Measurements from ENCODE around the gene CADM1.

The CADM1 gene

GRCh38 chr11:115304774-115305472 is 199.3 kb downstream of the CADM1 start:
- DNase-seq = no peak

DNA sequence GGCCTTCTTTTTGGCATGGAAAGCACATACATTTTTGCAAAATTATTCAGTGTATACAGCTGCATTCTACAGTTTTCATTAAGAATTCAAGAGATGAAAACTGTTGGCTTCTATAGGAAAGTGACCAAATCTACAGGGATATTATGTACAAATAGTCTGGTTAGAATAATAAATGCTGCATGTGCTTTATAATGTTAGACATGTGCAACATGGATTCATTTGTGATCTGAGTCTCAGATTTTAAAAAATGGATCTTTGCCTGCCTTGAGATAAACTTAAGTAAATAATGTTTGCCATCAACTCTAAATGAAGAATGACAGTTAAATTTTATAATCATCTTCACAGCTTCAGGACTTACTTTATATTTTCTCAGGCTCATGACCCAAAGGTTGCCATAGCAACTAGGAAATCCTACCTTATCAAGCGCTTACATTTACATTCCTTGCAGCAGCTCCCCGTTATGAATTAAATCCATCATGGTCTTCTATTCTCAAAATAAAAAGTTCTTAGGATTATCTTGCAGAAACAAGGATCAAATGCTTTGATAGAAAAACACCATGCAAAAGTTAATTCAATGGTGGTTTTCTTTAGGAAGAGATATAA is 200.2 kb downstream of the CADM1 start:
- no peak for DNase-seq

GRCh38 chr11:115302946-115303703 is 201.1 kb downstream of the CADM1 start:
- DNase-seq = no peak

GRCh38 chr11:115300660-115301428 is 203.4 kb downstream of the CADM1 start:
- DNase-seq = no peak

- DNase-seq = no peak
These were observed 205.8 kb downstream of the CADM1 start for GRCh38 chr11:115298300-115299012.

DNA sequence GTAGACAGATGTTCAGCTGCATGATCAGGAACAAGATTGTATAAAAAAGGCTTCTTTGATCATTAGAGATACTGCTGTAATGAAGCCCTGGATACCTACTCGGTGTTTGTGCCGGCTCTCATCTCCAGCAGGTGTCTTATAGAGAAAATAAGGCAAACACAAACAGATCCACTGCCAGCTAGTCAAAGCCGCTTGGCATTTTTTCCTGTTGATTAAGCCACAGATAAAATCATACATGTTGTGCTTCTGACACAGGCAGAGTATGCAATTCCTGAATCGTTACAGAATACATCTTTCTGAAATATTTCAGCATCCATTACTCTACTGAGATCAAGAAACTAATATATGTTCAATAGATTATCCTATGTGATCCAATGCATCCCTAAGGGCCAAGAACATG is 206.9 kb downstream of the CADM1 start:
- DNase-seq = no peak

DNA sequence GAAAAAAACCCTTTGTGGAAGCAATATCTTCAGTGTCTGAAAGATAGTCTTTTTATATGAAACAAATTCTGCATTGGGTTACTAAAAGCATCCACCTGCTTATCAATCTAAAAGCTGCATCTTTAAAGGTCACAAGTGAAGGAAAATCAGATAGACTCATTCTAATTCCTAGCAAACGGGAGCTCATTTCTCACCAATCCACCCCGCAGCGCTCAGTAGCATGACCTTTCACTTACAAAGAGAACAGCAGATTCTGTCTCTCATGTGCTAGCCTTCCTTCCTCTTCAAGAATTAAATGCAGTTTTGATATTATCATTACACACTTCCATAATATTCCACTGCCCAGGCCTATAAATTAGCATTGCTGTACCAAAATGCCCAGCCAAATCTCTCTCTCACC is 212.9 kb downstream of the CADM1 start:
- no peak for DNase-seq

- no peak for DNase-seq
These were observed 213.3 kb downstream of the CADM1 start for GRCh38 chr11:115290893-115291292.

DNA sequence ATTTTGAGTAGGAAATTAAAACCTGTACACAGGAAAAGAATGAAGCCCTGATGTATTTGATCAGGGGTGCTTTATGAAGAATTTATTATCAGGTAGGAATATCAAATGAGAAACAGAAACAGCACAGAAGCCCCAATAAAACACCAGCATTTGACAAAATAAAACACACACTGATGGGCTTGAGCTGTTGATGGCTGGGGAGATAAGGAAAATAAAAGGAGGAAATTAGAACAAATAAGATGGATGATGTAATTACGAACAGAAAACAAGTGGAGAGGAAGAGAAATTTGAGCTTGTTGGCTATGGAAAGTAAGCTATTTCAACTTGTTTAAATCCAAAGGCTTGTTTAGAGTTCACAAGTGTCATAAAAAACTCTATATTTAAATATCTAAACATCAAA is 213.7 kb downstream of the CADM1 start:
- DNase-seq = no peak

DNA sequence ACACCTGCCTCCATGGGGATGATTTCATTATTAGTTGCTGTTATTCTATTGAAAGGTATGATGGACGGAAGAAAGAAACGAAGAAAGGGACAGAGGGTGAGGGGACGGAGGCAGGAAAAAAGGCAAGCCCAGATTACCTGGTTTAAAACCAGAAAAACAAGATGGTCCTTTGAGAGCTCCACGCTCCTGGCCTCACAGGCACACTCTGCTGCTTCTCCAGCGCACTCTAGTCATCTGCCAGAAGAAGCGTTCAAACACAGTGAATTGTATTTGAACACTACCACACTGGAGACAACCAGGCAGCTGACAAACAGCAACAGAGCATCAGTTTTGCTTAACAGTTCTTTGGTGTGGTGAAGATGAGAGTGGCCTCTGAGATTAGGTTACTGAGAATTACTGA is 216.9 kb downstream of the CADM1 start:
- no peak for DNase-seq

DNA sequence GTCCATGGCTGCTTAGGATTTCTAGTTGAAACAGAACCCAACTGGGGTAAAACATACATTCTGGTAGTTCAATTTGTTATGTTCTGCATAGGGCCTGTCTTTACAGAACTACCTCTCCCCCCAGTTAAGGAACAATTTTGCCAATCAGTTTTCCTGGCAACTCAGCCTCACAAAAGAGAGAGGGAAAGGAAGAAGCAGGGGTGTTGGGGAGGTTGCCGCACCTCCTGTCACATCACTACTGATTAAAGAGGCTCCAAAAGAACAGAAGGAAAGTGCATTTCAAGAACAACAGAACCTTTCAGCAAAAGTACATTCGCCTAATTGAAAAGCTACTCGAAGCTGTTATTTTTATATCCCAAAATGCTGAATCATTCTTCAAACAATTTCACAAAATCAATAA is 217.6 kb downstream of the CADM1 start:
- no peak for DNase-seq

DNA sequence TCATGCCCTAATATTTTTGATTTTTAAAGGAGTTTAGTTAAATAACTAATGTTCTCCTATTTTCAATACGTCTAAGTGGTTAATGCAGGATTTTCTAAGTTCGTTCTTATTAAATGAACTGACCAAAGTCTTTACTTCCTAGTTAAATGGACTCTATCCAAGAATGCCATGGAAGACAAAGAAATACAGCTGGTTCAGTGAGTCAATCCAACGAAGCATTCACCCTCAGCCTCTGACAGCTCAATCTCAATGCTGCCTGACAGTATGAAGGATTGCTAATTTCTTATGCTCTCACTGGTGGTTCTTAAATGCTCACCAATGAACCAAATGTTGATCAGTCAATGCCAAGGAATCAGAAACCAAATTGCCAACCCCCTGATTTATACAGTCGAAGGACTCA is 219.4 kb downstream of the CADM1 start:
- DNase-seq = no peak

GRCh38 chr11:115282923-115283322 is 221.3 kb downstream of the CADM1 start:
- DNase-seq = no peak

- no peak for DNase-seq
These were observed 223.4 kb downstream of the CADM1 start for GRCh38 chr11:115280775-115281174.

DNA sequence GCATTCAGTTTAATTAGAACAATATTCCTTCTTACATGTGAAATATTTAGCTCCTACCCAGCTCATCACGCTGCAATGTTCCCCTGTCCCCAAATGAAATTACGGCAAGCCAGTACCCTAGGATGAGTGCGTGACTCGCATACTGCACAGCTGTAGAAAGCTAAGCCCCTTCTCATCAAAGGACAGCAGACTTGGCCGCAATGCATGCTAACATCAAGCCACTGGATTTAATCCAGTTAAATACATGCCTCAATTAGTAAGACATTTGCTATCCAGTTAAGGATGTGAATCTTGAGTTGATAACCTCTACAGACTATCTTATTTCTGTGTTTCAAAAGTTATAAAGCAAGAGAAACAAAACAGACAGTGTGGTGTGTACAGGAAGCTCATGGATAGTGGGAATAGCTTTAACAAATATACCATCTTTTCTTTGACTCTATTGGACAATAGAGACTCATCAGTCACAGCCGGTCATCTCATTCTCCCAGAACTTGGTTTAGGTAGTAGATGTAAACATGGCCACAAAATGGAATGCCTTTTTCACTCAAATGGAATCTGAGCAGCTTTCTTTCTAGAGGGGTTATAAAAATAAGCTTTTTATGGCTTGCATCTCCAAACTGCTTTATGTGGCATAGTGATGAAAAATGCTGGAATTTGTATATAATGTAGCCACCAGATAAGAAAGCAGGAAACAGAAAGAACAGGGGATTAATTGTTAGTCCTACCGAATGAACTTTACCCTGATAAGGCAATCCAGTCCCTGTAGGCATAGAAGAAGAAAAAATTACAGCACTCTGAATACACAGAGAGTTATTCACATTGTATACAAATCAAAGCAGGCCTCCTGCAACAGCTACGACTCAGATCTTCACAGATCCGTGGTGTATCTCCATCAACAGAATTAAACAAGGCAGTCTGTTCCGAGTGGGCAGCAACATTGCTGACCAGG is 224.1 kb downstream of the CADM1 start:
- DNase-seq = no peak

DNA sequence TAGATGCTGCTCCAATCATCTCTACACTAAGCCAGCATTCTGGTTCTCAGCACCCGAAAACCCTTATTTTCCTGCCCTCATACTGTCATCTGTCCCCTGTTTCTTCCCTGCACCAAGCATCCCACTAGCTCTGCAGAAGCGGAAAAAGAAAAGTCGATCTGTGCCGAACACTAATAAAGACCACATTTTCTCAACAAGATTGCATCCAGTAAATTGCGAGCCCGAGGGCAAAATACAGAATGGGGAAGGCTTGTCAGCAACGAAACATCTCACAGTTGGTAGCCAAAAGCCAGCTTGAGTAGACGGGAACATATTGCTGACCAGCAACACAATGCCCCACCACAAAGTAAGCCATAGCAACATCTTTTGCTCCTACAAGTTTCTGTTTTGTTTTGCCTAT is 227.4 kb downstream of the CADM1 start:
- DNase-seq = no peak

DNA sequence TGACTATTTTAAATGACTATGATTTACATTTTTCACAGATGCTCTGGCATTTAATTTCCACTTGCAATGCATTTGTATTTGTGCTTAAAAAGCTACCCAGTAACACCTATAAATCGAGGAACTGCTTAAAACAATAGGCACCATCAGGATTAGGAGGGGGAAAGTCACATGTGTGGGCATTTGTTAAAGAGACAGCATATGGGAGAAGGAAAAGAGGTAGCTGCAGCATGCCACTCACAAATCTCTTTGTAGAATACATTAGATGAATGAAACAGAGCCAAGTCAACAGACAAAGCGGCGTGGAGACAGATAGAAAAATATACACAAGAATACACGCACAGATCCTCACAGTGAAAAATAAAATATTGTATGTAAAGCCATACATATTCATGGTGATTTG is 228.0 kb downstream of the CADM1 start:
- DNase-seq = no peak

DNA sequence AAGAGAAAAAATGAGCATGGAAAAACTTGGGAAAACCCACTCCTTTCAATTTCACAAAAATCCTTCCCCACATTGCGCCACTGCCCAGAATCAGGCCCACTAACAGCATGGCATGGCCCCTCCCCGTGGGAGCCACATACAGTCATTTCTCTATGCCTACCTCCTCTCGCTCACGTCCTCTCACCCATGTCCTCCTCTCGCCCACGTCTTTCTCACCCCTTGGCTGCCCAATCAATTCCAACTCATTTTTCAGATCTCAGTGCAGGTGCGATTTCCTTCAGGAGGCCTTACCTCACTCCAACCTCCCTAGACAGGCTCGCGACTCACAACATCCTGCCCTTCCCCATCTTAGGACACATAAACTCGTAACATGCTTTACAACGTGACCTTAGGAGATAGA is 229.2 kb downstream of the CADM1 start:
- no peak for DNase-seq

DNA sequence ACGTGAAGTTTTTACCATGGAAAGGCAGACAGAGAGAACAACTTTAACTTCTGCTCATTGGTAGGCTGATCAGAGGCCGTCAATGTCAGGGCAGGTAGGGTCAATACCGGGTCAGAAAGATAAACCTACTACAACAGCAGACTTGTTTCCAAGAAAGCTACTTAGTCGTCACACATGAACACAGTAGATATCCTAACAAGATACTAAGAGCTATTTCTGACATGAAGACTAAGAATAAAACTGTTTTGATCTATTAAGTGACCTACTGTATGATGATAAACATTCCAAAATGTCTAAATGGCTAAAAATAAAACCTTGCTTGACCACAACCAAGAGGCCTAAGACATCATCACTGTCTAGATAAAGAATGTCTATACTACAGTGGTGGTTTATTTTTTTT is 231.3 kb downstream of the CADM1 start:
- no peak for DNase-seq

- DNase-seq = no peak
These were observed 232.6 kb downstream of the CADM1 start for GRCh38 chr11:115271643-115272042.

DNA sequence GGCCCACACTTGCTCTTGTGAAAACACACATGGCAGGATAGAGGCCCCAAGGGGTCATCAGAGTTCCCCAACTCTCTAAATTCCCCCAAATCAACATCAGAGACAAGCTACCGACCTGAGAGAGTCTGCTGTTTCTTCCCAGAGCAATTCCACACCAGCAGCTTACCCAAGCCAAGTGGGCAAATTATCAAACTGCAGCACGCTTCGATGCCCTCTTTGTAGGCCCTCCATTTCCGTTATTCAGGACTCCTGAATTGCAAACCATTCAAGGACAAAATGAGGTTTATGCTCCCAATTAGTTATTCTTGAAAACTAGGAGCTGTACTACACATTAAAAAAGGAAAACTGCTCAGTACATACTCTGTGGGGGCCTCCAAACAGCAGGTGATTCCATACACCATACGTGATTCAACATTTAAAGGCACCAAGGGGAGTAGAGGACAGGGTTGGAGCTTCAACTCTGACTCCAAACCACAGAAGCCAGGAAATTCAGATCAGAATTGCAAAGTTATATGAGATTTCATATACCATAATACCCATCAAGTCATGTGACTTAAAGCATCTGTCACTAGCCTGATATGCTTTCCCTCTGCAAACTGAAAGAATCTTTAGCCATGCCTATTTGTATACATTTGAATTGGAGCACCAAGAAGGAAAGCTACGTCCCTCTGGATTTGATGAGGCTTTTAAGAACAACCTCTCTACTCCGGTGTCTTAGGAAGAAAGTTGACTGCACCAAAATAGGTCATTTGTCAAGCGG is 234.8 kb downstream of the CADM1 start:
- no peak for DNase-seq
